Karpas-422 (cell line): ENCODE results near the gene GABARAPL1. TPM values are rescaled to one million over a fixed set of nuclear protein-coding genes. Genes with fewer than 3 reads are reported as not detected.
"Not testable (repeated sequence)": the region's sequence is repeated elsewhere in the genome, so short reads cannot be mapped to it uniquely, and the experiment has no call there.

Source experiments
- DNase-seq: peaks from one replicate; pipeline ENCODE4 v3.0.0-alpha.2; 2015
- H2AFZ ChIP-seq: fragments of 200-600 bp; sonication (generic); 2 replicates; pipeline ENCODE4 v1.6.1; 2014; ENCODE audit warnings: antibody characterized with exemption, low read length, mixed read lengths
- H3K27ac ChIP-seq: fragments of 200-600 bp; sonication (generic); 2 replicates; pipeline ENCODE4 v1.5.1; 2014; ENCODE audit warnings: mild to moderate bottlenecking, low read length, moderate library complexity
- H3K27me3 ChIP-seq: fragments of 200-600 bp; sonication (generic); 2 replicates; pipeline ENCODE4 v1.6.1; 2014; ENCODE audit warnings: low read length, mixed read lengths
- H3K36me3 ChIP-seq: fragments of 200-600 bp; sonication (generic); 2 replicates; pipeline ENCODE4 v1.6.1; 2014; ENCODE audit warnings: low read length, mixed read lengths; ENCODE audit not compliant: insufficient read depth
- H3K4me1 ChIP-seq: fragments of 200-600 bp; sonication (generic); 2 replicates; pipeline ENCODE4 v1.6.1; 2014; ENCODE audit warnings: mild to moderate bottlenecking, low read length, mixed read lengths
- H3K4me2 ChIP-seq: fragments of 200-600 bp; sonication (generic); 2 replicates; pipeline ENCODE4 v1.6.1; 2014; ENCODE audit warnings: low read length, low read depth, mild to moderate bottlenecking; ENCODE audit not compliant: poor library complexity, severe bottlenecking
- H3K4me3 ChIP-seq: fragments of 200-600 bp; sonication (generic); 2 replicates; pipeline ENCODE4 v1.5.1; 2014; ENCODE audit warnings: mild to moderate bottlenecking, antibody characterized with exemption, low read length, mixed read lengths
- H3K79me2 ChIP-seq: fragments of 200-600 bp; sonication (generic); 2 replicates; pipeline ENCODE4 v1.6.1; 2014; ENCODE audit warnings: mild to moderate bottlenecking, low read length, mixed read lengths
- H3K9ac ChIP-seq: fragments of 200-600 bp; sonication (generic); 2 replicates; pipeline ENCODE4 v1.6.0; 2014; ENCODE audit warnings: low read length
- H3K9me2 ChIP-seq: fragments of 200-600 bp; sonication (generic), shearing (Covaris generic); replicated peaks from 2 replicates; pipeline ENCODE4 v1.6.0; 2014; ENCODE audit warnings: mild to moderate bottlenecking, low read length, moderate library complexity; ENCODE audit not compliant: insufficient read depth
- H3K9me3 ChIP-seq: fragments of 300-700, 200-600 bp; sonication (generic); 2 replicates; pipeline ENCODE4 v1.6.1; 2014; ENCODE audit warnings: low read length, mixed read lengths
- H4K20me1 ChIP-seq: fragments of 200-600 bp; sonication (generic); 2 replicates; pipeline ENCODE4 v1.6.1; 2014; ENCODE audit warnings: mild to moderate bottlenecking, antibody characterized with exemption, low read length, low read depth; ENCODE audit not compliant: insufficient read depth
- total RNA-seq: library from RNA; depleted of rRNA; stranded (reverse); fragments of >200 nt; shearing (Covaris generic); gene quantifications from 2 replicates; pipeline ENCODE4 v1.2.3, GENCODE V29; 2014; ENCODE audit warnings: low replicate concordance

The GABARAPL1 gene
- total RNA-seq, 1 experiment from 2014 or later, result 0.56 TPM

GRCh38 chr12:10190558-10191388, 21.9 kb upstream of the GABARAPL1 start:
- no peaks in the 10 kb centered on the region for H3K36me3 ChIP-seq
- DNase-seq, result peak; percentile 78
- no peaks in the 10 kb centered on the region for H4K20me1 ChIP-seq
- no peaks in the 10 kb centered on the region for H3K27me3 ChIP-seq
- no peak overlapping the region for H3K9ac ChIP-seq
- no peak overlapping the region for H2AFZ ChIP-seq
- no peaks in the 10 kb centered on the region for H3K9me3 ChIP-seq
- no peak overlapping the region for H3K27ac ChIP-seq
- H3K4me1 ChIP-seq, result no peaks in the 10 kb centered on the region
- H3K4me3 ChIP-seq, result no peak overlapping the region
- H3K9me2 ChIP-seq, result no peaks in the 10 kb centered on the region
- no peak overlapping the region for H3K4me2 ChIP-seq
- no peaks in the 10 kb centered on the region for H3K79me2 ChIP-seq

- Histone ChIP-seq H3K36me3 (no peaks in the 10 kb centered on the region), H3K27me3 (no peaks in the 10 kb centered on the region), H4K20me1 (no peaks in the 10 kb centered on the region), H3K9me3 (no peaks in the 10 kb centered on the region), H3K9me2 (no peaks in the 10 kb centered on the region), H3K9ac (no peak overlapping the region), H3K4me1 (peaks cover 10% of the 10 kb centered on the region), H3K4me3 (no peak overlapping the region), H3K4me2 (no peak overlapping the region), H3K79me2 (no peaks in the 10 kb centered on the region), H3K27ac (no peak overlapping the region), H2AFZ (no peak overlapping the region)
- DNase-seq, result no peak
Observed at GRCh38 chr12:10191865-10192264, 20.8 kb upstream of the GABARAPL1 start.

DNA sequence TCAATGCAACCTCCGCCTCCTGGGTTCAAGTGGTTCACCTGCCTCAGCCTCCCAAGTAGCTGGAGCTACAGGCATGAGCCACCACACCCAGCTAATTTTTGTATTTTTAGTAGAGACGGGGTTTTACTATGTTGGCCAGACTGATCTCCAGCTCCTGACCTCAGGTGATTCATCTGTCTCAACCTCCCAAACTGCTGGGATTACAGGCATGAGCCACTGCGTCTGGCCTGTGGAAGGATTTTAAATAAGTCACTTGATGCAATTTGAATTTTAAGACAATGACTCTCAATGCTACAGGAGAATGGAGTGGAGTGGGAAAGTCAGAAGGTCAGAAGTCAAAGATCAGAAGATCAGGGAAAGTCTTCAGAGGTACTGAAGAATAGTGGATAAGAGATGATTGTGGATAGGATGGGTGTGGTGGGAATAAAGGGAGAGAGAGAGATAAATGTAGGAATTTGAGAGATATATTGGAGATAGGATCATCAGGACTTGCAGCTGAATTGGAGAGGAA, 18.5 kb upstream of the GABARAPL1 start:
- Histone ChIP-seq H3K9ac (no peak overlapping the region), H3K27me3 (no peaks in the 10 kb centered on the region), H3K79me2 (no peaks in the 10 kb centered on the region), H2AFZ (no peak overlapping the region), H4K20me1 (no peaks in the 10 kb centered on the region), H3K9me3 (no peaks in the 10 kb centered on the region), H3K27ac (no peak overlapping the region), H3K4me1 (peaks cover 11% of the 10 kb centered on the region), H3K36me3 (no peaks in the 10 kb centered on the region), H3K4me3 (no peak overlapping the region), H3K9me2 (no peaks in the 10 kb centered on the region), H3K4me2 (no peak overlapping the region)
- no peak for DNase-seq

DNA sequence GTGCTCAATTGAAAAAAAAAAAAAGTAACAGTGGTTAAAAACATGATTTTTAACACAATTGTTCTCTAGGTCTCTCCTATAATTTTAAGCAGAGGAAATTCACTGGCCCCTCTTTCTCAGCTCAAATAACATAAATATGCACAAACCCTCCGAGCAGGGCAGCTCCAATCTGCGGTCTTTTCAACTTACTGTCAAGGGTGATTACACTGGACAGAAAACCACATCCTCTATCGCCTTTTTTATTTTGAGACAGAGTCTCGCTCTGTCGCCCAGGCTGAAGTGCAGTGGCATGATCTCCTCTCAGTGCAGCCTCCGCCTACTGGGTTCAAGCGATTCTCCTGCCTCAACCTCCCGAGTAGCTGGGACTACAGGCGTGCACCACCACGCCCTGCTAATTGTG, 16.5 kb upstream of the GABARAPL1 start:
- Histone ChIP-seq H4K20me1 (no peaks in the 10 kb centered on the region), H3K36me3 (no peaks in the 10 kb centered on the region), H3K9me3 (no peaks in the 10 kb centered on the region), H3K27ac (no peak overlapping the region), H2AFZ (no peak overlapping the region), H3K9me2 (no peaks in the 10 kb centered on the region), H3K4me3 (no peak overlapping the region), H3K27me3 (no peaks in the 10 kb centered on the region), H3K4me2 (no peak overlapping the region), H3K9ac (no peak overlapping the region), H3K79me2 (no peaks in the 10 kb centered on the region), H3K4me1 (peaks cover 11% of the 10 kb centered on the region)
- DNase-seq, result peak; percentile 60

DNA sequence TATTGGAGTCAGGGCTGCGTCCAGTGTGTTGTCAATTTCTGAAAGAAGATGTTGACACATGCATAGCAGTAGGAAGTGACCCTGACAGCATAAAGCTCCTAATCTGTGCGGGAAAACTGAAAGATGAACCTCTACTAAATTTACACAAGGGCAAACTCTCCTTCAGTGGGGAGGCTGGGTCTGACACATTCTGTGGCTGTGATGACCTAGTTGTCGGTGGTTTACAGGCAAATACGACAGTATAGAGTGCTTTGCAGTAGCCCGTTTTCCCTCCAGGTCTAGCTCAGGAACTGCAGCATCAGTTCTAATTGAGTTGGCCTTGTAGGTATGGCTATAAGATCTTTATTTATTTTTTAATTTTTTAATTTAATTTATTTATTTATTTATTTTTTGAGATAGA, 14.8 kb upstream of the GABARAPL1 start:
- Histone ChIP-seq H3K27ac (no peak overlapping the region), H3K4me1 (peaks cover 11% of the 10 kb centered on the region), H3K27me3 (no peaks in the 10 kb centered on the region), H3K79me2 (no peaks in the 10 kb centered on the region), H3K9me2 (no peaks in the 10 kb centered on the region), H3K4me2 (no peak overlapping the region), H3K9me3 (no peaks in the 10 kb centered on the region), H3K36me3 (no peaks in the 10 kb centered on the region), H3K9ac (no peak overlapping the region), H2AFZ (no peak overlapping the region), H3K4me3 (no peak overlapping the region), H4K20me1 (no peaks in the 10 kb centered on the region)
- no peak for DNase-seq

GRCh38 chr12:10204495-10204894, 8.2 kb upstream of the GABARAPL1 start:
- not testable (repeated sequence) for H3K4me1 ChIP-seq, H2AFZ ChIP-seq, H3K4me2 ChIP-seq, H3K27ac ChIP-seq, H4K20me1 ChIP-seq, H3K9ac ChIP-seq, DNase-seq, H3K9me3 ChIP-seq, H3K27me3 ChIP-seq, H3K36me3 ChIP-seq, H3K4me3 ChIP-seq, H3K79me2 ChIP-seq, H3K9me2 ChIP-seq

DNA sequence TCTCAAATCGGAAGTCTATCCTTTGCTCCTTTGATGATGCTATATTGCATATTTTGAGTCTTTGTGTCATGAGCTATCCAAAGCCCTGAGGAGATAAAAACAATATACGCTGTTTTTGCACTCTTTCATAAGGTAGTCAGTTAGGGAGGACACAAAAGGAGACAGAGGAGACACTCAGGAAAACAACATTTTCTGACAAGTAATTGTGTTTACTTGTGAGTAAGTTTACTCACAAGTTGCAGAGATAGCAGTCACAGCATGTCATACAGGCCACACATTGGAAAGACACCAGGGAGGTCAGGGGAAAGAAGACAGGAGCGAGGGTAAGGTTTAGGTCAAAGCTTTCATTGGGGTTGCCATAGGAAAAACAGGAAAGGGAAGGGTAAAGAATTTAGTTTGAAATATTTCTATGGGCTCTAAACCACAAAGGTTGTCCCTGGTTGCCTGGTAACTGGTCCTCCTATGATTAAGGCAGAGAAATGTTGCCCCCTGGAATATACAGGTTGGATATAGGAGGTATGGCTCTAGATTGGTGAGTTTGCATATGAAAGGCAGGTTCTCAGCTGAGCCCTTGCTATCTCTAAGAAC, 7.4 kb upstream of the GABARAPL1 start:
- Histone ChIP-seq H3K36me3 (no peaks in the 10 kb centered on the region), H3K4me3 (no peak overlapping the region), H3K4me1 (no peaks in the 10 kb centered on the region), H4K20me1 (no peaks in the 10 kb centered on the region), H3K27me3 (no peaks in the 10 kb centered on the region), H2AFZ (no peak overlapping the region), H3K27ac (no peak overlapping the region), H3K79me2 (no peaks in the 10 kb centered on the region), H3K9ac (no peak overlapping the region), H3K9me2 (no peaks in the 10 kb centered on the region), H3K4me2 (no peak overlapping the region), H3K9me3 (no peaks in the 10 kb centered on the region)
- DNase-seq, result no peak

DNA sequence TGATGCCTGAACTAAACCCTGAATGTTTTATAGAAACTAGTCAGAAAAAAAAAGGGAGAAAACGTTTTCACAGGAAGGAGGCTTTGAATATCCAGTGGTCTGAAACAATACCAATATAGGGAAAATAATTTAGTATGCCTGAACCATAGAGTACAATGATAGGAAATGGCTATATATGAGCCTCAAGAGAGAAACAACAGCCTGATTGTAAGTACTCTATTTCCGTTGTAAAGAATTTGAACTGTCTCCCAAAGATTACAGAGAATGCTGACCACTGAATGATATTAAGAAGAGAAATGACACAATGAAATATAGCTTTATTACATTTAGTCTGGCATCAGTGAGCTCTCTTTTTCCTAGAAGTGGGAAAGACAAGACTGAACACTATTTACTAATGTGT, 5.5 kb upstream of the GABARAPL1 start:
- no peaks in the 10 kb centered on the region for H3K27me3 ChIP-seq
- H3K4me2 ChIP-seq, result no peak overlapping the region
- no peaks in the 10 kb centered on the region for H3K9me3 ChIP-seq
- H2AFZ ChIP-seq, result no peak overlapping the region
- no peaks in the 10 kb centered on the region for H3K79me2 ChIP-seq
- H3K36me3 ChIP-seq, result no peaks in the 10 kb centered on the region
- DNase-seq, result no peak
- H4K20me1 ChIP-seq, result no peaks in the 10 kb centered on the region
- H3K9ac ChIP-seq, result no peak overlapping the region
- no peak overlapping the region for H3K4me3 ChIP-seq
- H3K4me1 ChIP-seq, result peaks cover 2% of the 10 kb centered on the region
- no peak overlapping the region for H3K27ac ChIP-seq
- no peaks in the 10 kb centered on the region for H3K9me2 ChIP-seq
